Spleen (tissue), 7 donors: Measurements from ENCODE around the gene UTS2B.

ENCODE experiments used
- POLR2A ChIP-seq, 3 donors: fragments of 450-650 bp; IDR thresholded peaks; one replicate each; pipeline ENCODE4 v1.5.1; 2017; ENCODE audit warnings: antibody characterized with exemption in 3 of 3, mild to moderate bottlenecking in 1 of 3
- POLR2AphosphoS5 ChIP-seq, 3 donors: sonication (generic); formaldehyde crosslinking; IDR thresholded peaks; one replicate each; pipeline ENCODE4 v1.5.1; 2017; ENCODE audit warnings: antibody characterized with exemption in 3 of 3
- TF ChIP-seq, protein P1 (sequence below), 11 experiments: fragments of 200-600 bp in 7 of 11; fragments of 450-650 bp in 4 of 11; sonication (generic) in 4 of 11; IDR thresholded peaks in 8 of 11; conservative IDR thresholded peaks in 3 of 11; 1 replicate in 7 of 11; 2 replicates in 4 of 11; pipeline versions ENCODE4 v1.4.0 to v1.8.0; 2016 to 2021; ENCODE audit warnings: antibody characterized with exemption in 11 of 11, inconsistent platforms in 4 of 11, mild to moderate bottlenecking in 1 of 11
- donor health status: DM: no; HTN: no; CAD: no; lungs with moderate emphysema.
- donor health status: DM: no; HTN: no; CAD: no.
- donor health status: DM: no; HTN: no; CAD: no.

DNA sequence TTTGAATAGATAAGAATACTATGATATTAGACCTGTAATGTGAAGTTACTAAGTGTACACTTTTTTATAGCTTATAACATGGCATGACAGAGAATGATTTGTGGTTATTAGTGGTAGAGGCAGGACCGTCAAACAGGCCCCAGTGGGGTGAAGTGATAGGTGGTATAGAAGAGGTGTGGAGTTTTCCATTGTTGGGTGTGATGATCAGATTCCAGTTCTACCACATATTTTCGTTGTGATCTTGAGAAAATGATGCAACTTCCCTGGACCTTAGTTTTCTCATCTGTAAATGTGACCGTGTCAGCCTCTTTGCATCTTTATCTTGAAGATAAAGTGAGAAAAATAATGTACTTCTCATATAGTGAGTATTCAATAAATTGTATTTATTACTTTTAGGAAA, 30.3 kb upstream of the UTS2B start:
- TF ChIP-seq POLR2A (IDR thresholded peaks at IDR 0.05), result no peak
- TF ChIP-seq, protein P1, sequence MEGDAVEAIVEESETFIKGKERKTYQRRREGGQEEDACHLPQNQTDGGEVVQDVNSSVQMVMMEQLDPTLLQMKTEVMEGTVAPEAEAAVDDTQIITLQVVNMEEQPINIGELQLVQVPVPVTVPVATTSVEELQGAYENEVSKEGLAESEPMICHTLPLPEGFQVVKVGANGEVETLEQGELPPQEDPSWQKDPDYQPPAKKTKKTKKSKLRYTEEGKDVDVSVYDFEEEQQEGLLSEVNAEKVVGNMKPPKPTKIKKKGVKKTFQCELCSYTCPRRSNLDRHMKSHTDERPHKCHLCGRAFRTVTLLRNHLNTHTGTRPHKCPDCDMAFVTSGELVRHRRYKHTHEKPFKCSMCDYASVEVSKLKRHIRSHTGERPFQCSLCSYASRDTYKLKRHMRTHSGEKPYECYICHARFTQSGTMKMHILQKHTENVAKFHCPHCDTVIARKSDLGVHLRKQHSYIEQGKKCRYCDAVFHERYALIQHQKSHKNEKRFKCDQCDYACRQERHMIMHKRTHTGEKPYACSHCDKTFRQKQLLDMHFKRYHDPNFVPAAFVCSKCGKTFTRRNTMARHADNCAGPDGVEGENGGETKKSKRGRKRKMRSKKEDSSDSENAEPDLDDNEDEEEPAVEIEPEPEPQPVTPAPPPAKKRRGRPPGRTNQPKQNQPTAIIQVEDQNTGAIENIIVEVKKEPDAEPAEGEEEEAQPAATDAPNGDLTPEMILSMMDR (IDR thresholded peaks at IDR 0.05 in 8 of 11, conservative IDR thresholded peaks at IDR 0.05 in 3 of 11), result no peak
- no peak for TF ChIP-seq POLR2AphosphoS5 (IDR thresholded peaks at IDR 0.05)
